HEK293 (cell line): ENCODE results near the gene TMEM120A.
A peak's percentile ranks its signal among the peaks of the same experiment; 100 is the strongest.

Experiments
- CTCF ChIA-PET: fragments of 350-600 bp; formaldehyde crosslinking; extraction: SDS; loops from one replicate; lab custom pipeline; 2021; ENCODE audit warnings: antibody characterized with exemption; lab: Yijun Ruan, JAX
- POLR2A ChIA-PET: fragments of 300-600 bp; formaldehyde crosslinking; extraction: SDS; loops from one replicate; lab custom pipeline; 2020; ENCODE audit warnings: antibody characterized with exemption, inconsistent platforms; lab: Yijun Ruan, JAX
- H3K27ac ChIP-seq: fragments of 200-500 bp; sonication (Bioruptor generic); 2 replicates; pipeline ENCODE4 v1.5.1; 2014; ENCODE audit warnings: low read depth, low read length, control low read depth, inconsistent platforms; ENCODE audit errors: extremely low read depth
- H3K36me3 ChIP-seq, 2 experiments: fragments of 200-500 bp in 1 of 2; sonication (Bioruptor generic) in 1 of 2; 1 replicate in 1 of 2; 2 replicates in 1 of 2; pipeline ENCODE4 v1.5.1; 2014 to 2017; ENCODE audit warnings: inconsistent platforms in 2 of 2, low read length in 2 of 2; ENCODE audit not compliant: control insufficient read depth in 2 of 2, insufficient read depth in 1 of 2
- H3K4me1 ChIP-seq: fragments of 200-500 bp; sonication (Bioruptor generic); 2 replicates; pipeline ENCODE4 v1.5.1; 2014; ENCODE audit warnings: mild to moderate bottlenecking, low read length, inconsistent platforms; ENCODE audit not compliant: control insufficient read depth, insufficient read depth
- H3K4me3 ChIP-seq: 2 replicates; pipeline ENCODE4 v1.5.1; 2011; ENCODE audit warnings: low read depth, mild to moderate bottlenecking, control low read depth, low read length, moderate library complexity
- H3K9me3 ChIP-seq: fragments of 200-500 bp; sonication (Bioruptor generic); 2 replicates; pipeline ENCODE4 v1.5.1; 2014; ENCODE audit warnings: low read depth, low read length, inconsistent platforms; ENCODE audit not compliant: control insufficient read depth, insufficient read depth
- BCL11A ChIP-seq: fragments of 450-650 bp; formaldehyde crosslinking; IDR thresholded peaks from 2 replicates; pipeline ENCODE4 v1.5.1; 2016; ENCODE audit warnings: low read depth, missing biosample characterization, missing genetic modification characterization
- BCL11B ChIP-seq: fragments of 450-650 bp; formaldehyde crosslinking; IDR thresholded peaks from 2 replicates; pipeline ENCODE4 v1.5.1; 2016; ENCODE audit warnings: low read depth, missing biosample characterization, missing genetic modification characterization
- EGR2 ChIP-seq: fragments of 450-650 bp; formaldehyde crosslinking; IDR thresholded peaks from 2 replicates; pipeline ENCODE4 v1.5.1; 2016; ENCODE audit warnings: low read depth, missing biosample characterization, missing genetic modification characterization
- GFI1B ChIP-seq: fragments of 450-650 bp; formaldehyde crosslinking; IDR thresholded peaks from 2 replicates; pipeline ENCODE4 v1.5.1; 2016; ENCODE audit warnings: missing biosample characterization, missing genetic modification characterization
- GLI4 ChIP-seq: fragments of 450-650 bp; formaldehyde crosslinking; IDR thresholded peaks from 2 replicates; pipeline ENCODE4 v1.5.1; 2016; ENCODE audit warnings: missing biosample characterization, missing genetic modification characterization
- GLIS1 ChIP-seq: fragments of 450-650 bp; formaldehyde crosslinking; IDR thresholded peaks from 2 replicates; pipeline ENCODE4 v1.5.1; 2016; ENCODE audit warnings: missing biosample characterization, missing genetic modification characterization
- GLIS2 ChIP-seq: fragments of 450-650 bp; formaldehyde crosslinking; IDR thresholded peaks from 2 replicates; pipeline ENCODE4 v1.5.1; 2016; ENCODE audit warnings: missing biosample characterization, missing genetic modification characterization
- KLF9 ChIP-seq: fragments of 450-650 bp; formaldehyde crosslinking; IDR thresholded peaks from 2 replicates; pipeline ENCODE4 v1.5.1; 2016; ENCODE audit warnings: missing biosample characterization, missing genetic modification characterization, low read depth
- PATZ1 ChIP-seq: fragments of 450-650 bp; formaldehyde crosslinking; IDR thresholded peaks from 2 replicates; pipeline ENCODE4 v1.5.1; 2016; ENCODE audit warnings: missing biosample characterization, missing genetic modification characterization
- SP2 ChIP-seq: fragments of 450-650 bp; formaldehyde crosslinking; IDR thresholded peaks from 2 replicates; pipeline ENCODE4 v1.5.1; 2016; ENCODE audit warnings: missing biosample characterization, missing genetic modification characterization
- ZBTB10 ChIP-seq: fragments of 450-650 bp; formaldehyde crosslinking; IDR thresholded peaks from 2 replicates; pipeline ENCODE4 v1.5.1; 2016; ENCODE audit warnings: missing biosample characterization, missing genetic modification characterization
- ZBTB7A ChIP-seq: fragments of 450-650 bp; formaldehyde crosslinking; IDR thresholded peaks from 2 replicates; pipeline ENCODE4 v1.5.1; 2016; ENCODE audit warnings: low read depth, missing biosample characterization, missing genetic modification characterization
- ZBTB8A ChIP-seq: fragments of 450-650 bp; formaldehyde crosslinking; IDR thresholded peaks from 2 replicates; pipeline ENCODE4 v1.5.1; 2016; ENCODE audit warnings: missing biosample characterization, missing genetic modification characterization
- ZFHX2 ChIP-seq: fragments of 450-650 bp; formaldehyde crosslinking; conservative IDR thresholded peaks from 2 replicates; pipeline ENCODE4 v1.5.1; 2016; ENCODE audit warnings: missing biosample characterization, missing genetic modification characterization
- ZNF341 ChIP-seq: fragments of 450-650 bp; formaldehyde crosslinking; IDR thresholded peaks from 2 replicates; pipeline ENCODE4; 2016; ENCODE audit warnings: low read depth, missing biosample characterization, missing genetic modification characterization
- ZNF510 ChIP-seq: fragments of 450-650 bp; formaldehyde crosslinking; IDR thresholded peaks from 2 replicates; pipeline ENCODE4 v1.5.1; 2018; ENCODE audit warnings: mild to moderate bottlenecking, missing genetic modification characterization, missing biosample characterization; ENCODE audit not compliant: insufficient replicate concordance
- ZNF610 ChIP-seq: fragments of 450-650 bp; formaldehyde crosslinking; IDR thresholded peaks from 2 replicates; pipeline ENCODE4 v1.5.1; 2016; ENCODE audit warnings: missing biosample characterization, missing genetic modification characterization, borderline replicate concordance
- ZNF645 ChIP-seq: fragments of 450-650 bp; formaldehyde crosslinking; IDR thresholded peaks from 2 replicates; pipeline ENCODE4; 2016; ENCODE audit warnings: missing biosample characterization, missing genetic modification characterization
- ZNF843 ChIP-seq: fragments of 450-650 bp; formaldehyde crosslinking; IDR thresholded peaks from 2 replicates; pipeline ENCODE4 v1.5.1; 2016; ENCODE audit warnings: missing biosample characterization, missing genetic modification characterization
- TF ChIP-seq, protein P1 (sequence below): fragments of 450-650 bp; formaldehyde crosslinking; IDR thresholded peaks from 2 replicates; pipeline ENCODE4 v1.5.1; 2016; ENCODE audit warnings: missing biosample characterization, missing genetic modification characterization, borderline replicate concordance

The TMEM120A gene

GRCh38 chr7:75995052-75995471 lies 667 bp upstream of the TMEM120A start (continued):
- TF ChIP-seq GLIS1 (tag by site-specific recombination) = no peak
- TF ChIP-seq GFI1B (tag by site-specific recombination) = no peak

DNA sequence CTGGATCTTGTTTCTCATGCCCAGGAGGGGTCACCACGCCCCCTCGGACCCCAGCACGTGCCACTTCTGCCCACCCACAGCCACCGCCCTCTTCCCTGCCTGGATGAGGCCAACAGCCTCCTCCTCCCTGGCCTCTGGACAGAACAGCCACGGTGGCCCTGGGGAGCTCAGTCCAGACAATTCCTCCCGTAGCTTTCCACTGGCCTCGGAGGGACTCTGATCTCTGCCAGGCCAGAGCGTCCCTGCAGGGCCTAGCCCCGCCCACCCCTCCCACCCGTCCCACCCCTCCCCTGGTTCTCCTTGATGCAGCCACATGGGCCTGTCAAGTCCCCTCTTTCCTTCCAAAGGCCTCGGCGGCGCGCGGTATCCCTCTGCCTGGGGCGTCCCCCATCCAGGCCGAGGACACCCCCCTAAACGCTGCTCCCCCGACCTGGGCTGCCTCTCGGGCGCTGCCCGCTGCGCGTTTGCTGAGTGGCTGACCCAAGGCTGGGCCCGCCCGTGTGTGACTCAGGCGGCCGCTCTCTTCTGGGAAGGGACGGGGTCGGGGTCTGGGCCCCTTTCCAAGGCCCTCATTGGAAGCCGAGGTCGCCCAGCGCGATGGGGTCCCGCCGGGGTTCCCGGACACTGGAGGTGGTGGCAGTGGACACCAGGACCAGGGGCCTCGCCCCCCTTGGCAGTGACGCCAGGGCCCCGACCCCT lies 557 bp downstream of the TMEM120A start:
- ChIA-PET POLR2A (interaction anchor here (0.6 kb wide), 1 partner anchor 20 kb away, joined by 4 read pairs; no protein-coding TSS in a partner anchor), CTCF (interaction anchor here (1.1 to 1.4 kb wide), 2 partner anchors 127 to 321 kb away, joined by 3 to 4 read pairs; no protein-coding TSS in a partner anchor)
- peak overlapping the region; percentile 42; the same call in 1 of the 2 replicates for H3K27ac ChIP-seq
- H3K36me3 ChIP-seq = peaks cover 5 to 8% of the 10 kb centered on the region in 2 experiments; a peak in 2 of 3 replicates
- H3K9me3 ChIP-seq = no peaks in the 10 kb centered on the region
- 0 out of 2 replicates have a peak, but pooled peaks have one; percentile 13 for TF ChIP-seq ZBTB8A (tag by site-specific recombination)
- TF ChIP-seq ZFHX2 = peak; percentile 70
- no peak for TF ChIP-seq ZNF843 (tag by site-specific recombination)
- TF ChIP-seq GLI4 (tag by site-specific recombination) = no peak
- TF ChIP-seq BCL11B (tag by site-specific recombination) = peak; percentile 79; the same call in 1 of the 2 replicates
- TF ChIP-seq EGR2 (tag by site-specific recombination) = peak; percentile 49
- no peak for TF ChIP-seq ZNF510 (tag by site-specific recombination)
- TF ChIP-seq BCL11A (tag by site-specific recombination) = peak; percentile 75; the same call in 1 of the 2 replicates
- TF ChIP-seq SP2 (tag by site-specific recombination) = no peak
- peak; percentile 10; the same call in 1 of the 2 replicates for TF ChIP-seq GLIS2 (tag by site-specific recombination)
- TF ChIP-seq KLF9 (tag by site-specific recombination) = 0 out of 2 replicates have a peak, but pooled peaks have one; percentile 23
- no peak for TF ChIP-seq ZNF645
- peak; percentile 40; the same call in 1 of the 2 replicates for TF ChIP-seq ZBTB10 (tag by site-specific recombination)
- TF ChIP-seq, protein P1, sequence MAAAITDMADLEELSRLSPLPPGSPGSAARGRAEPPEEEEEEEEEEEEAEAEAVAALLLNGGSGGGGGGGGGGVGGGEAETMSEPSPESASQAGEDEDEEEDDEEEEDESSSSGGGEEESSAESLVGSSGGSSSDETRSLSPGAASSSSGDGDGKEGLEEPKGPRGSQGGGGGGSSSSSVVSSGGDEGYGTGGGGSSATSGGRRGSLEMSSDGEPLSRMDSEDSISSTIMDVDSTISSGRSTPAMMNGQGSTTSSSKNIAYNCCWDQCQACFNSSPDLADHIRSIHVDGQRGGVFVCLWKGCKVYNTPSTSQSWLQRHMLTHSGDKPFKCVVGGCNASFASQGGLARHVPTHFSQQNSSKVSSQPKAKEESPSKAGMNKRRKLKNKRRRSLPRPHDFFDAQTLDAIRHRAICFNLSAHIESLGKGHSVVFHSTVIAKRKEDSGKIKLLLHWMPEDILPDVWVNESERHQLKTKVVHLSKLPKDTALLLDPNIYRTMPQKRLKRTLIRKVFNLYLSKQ (tag by site-specific recombination) = no peak
- TF ChIP-seq ZNF610 (tag by site-specific recombination) = no peak
- peak; percentile 47; the same call in 1 of the 2 replicates for TF ChIP-seq ZNF341 (tag by site-specific recombination)
- TF ChIP-seq PATZ1 (tag by site-specific recombination) = no peak
- TF ChIP-seq ZBTB7A (tag by site-specific recombination) = 0 out of 2 replicates have a peak, but pooled peaks have one; percentile 27
- TF ChIP-seq, all 188 proteins: peak for 10
- Histone ChIP-seq H3K4me3 (peak overlapping the region; percentile 58), H3K4me1 (no peaks in the 10 kb centered on the region)
